Naive B cell (primary cell): ENCODE data around the gene SEC61B. TPM values are rescaled to one million over a fixed set of nuclear protein-coding genes. Genes with fewer than 3 reads are reported as not detected.

Source experiments
- ATAC-seq, 2 donors: fragments of 150-1000 bp; cut with Tn5 transposase; 2 replicates each; pipeline ENCODE4 v1.10.0; 2021; ENCODE audit warnings: low read depth in 2 of 2, mild to moderate bottlenecking in 2 of 2, moderate library complexity in 2 of 2
- DNase-seq: peaks from one replicate; pipeline ENCODE4 v3.0.0; 2022
- H3K27ac Mint-ChIP-seq, 6 donors: one replicate each; pipeline ENCODE4 v1.8.0; 2020 to 2022; ENCODE audit warnings: mild to moderate bottlenecking in 6 of 6, mixed read lengths in 6 of 6, moderate library complexity in 5 of 6, inconsistent platforms in 2 of 6
- H3K27me3 Mint-ChIP-seq, 3 donors: one replicate each; pipeline ENCODE4 v1.8.0; 2021 to 2022; ENCODE audit warnings: mixed read lengths in 3 of 3, mild to moderate bottlenecking in 1 of 3
- H3K36me3 Mint-ChIP-seq, 2 donors: one replicate each; pipeline ENCODE4 v1.8.0; 2020 to 2022; ENCODE audit warnings: mixed read lengths in 2 of 2, inconsistent platforms in 1 of 2, mild to moderate bottlenecking in 1 of 2
- H3K4me1 Mint-ChIP-seq, 3 donors: one replicate each; pipeline ENCODE4 v1.8.0; 2020 to 2022; ENCODE audit warnings: mixed read lengths in 3 of 3, inconsistent platforms in 1 of 3, mild to moderate bottlenecking in 1 of 3, moderate library complexity in 1 of 3
- H3K4me3 Mint-ChIP-seq, 8 donors: one replicate each; pipeline ENCODE4 v1.8.0; 2020 to 2022; ENCODE audit warnings: mild to moderate bottlenecking in 8 of 8, mixed read lengths in 8 of 8, moderate library complexity in 8 of 8, inconsistent platforms in 2 of 8
- H3K9me3 Mint-ChIP-seq, 7 donors: one replicate each; pipeline ENCODE4 v1.8.0; 2020 to 2022; ENCODE audit warnings: mixed read lengths in 7 of 7, mild to moderate bottlenecking in 5 of 7, inconsistent platforms in 2 of 7, moderate library complexity in 1 of 7
- polyA plus RNA-seq, 6 donors: library from polyadenylated mRNA; unstranded; fragments of 300-500 nt; fragmentation: Illumina TruSeq; gene quantifications; one replicate each; pipeline ENCODE4 v1.2.3, GENCODE V29; 2021; ENCODE audit warnings: low read depth in 6 of 6

The SEC61B gene
- polyA plus RNA-seq, 6 donors from 2014 or later: 184 to 278 (median 228) TPM

DNA sequence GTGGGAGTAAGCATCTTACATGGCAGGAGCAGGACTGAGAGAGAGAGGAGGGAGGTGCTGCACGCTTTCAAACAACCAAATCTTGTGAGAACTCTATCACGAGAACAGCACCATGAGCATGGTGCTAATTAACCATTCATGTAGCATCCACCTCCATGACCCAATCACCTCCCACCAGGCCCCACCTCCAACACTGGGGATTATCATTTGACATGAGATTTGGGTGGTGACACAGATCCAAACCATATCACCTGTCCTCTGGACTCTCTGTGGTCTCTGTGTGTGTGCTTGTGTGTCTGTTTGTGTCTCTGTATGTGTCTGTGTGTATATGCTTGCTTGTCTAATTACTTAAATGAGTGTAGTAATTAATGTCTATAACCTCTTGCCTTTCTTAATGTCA lies 31.1 kb downstream of the SEC61B start:
- ATAC-seq (no peak), DNase-seq (no peak)
- Mint-ChIP-seq H3K27me3 (no peaks in the 10 kb centered on the region), H3K27ac (peak overlapping the region in 4 of 6 donors; percentile 4 to 86 (median 82)), H3K36me3 (no peaks in the 10 kb centered on the region), H3K4me3 (peak overlapping the region in 3 of 8 donors; percentile 50 to 72 (median 66)), H3K9me3 (peaks cover 0 to 2% (median 0%) of the 10 kb centered on the region in 7 donors), H3K4me1 (peaks cover 13 to 17% (median 13%) of the 10 kb centered on the region in 3 donors)

GRCh38 chr9:99253772-99254431 lies 31.8 kb downstream of the SEC61B start:
- no peaks in the 10 kb centered on the region for H3K36me3 Mint-ChIP-seq
- peaks cover 13 to 17% (median 13%) of the 10 kb centered on the region in 3 donors for H3K4me1 Mint-ChIP-seq
- peak overlapping the region; percentile 44 to 88 (median 76) for H3K4me3 Mint-ChIP-seq
- H3K9me3 Mint-ChIP-seq: peaks cover 0 to 2% (median 0%) of the 10 kb centered on the region in 7 donors
- H3K27me3 Mint-ChIP-seq: no peaks in the 10 kb centered on the region
- DNase-seq (peak; percentile 58), ATAC-seq (peak; percentile 91 to 92)
- H3K27ac Mint-ChIP-seq: peak overlapping the region in 5 of 6 donors; percentile 81 to 94 (median 82)

- H3K4me1 Mint-ChIP-seq: peaks cover 17 to 22% (median 21%) of the 10 kb centered on the region in 3 donors
- peaks cover 0 to 3% (median 0%) of the 10 kb centered on the region in 3 donors for H3K27me3 Mint-ChIP-seq
- no peak for ATAC-seq
- H3K27ac Mint-ChIP-seq: peak overlapping the region in 1 of 6 donors; percentile 65
- DNase-seq: no peak
- peaks cover 0 to under 1% of the 10 kb centered on the region in 2 donors for H3K36me3 Mint-ChIP-seq
- peak overlapping the region in 1 of 8 donors; percentile 3 for H3K4me3 Mint-ChIP-seq
- H3K9me3 Mint-ChIP-seq: peaks cover 0 to 2% (median 0%) of the 10 kb centered on the region in 7 donors
Observed at GRCh38 chr9:99255651-99256050, 33.6 kb downstream of the SEC61B start.

- Mint-ChIP-seq H3K9me3 (peaks cover 0 to 1% (median 0%) of the 10 kb centered on the region in 7 donors), H3K4me3 (no peak overlapping the region), H3K27ac (peak overlapping the region in 1 of 6 donors; percentile 36), H3K36me3 (peaks cover 0 to 5% of the 10 kb centered on the region in 2 donors), H3K4me1 (peaks cover 16 to 22% (median 21%) of the 10 kb centered on the region in 3 donors), H3K27me3 (peaks cover 0 to 4% (median 3%) of the 10 kb centered on the region in 3 donors)
- DNase-seq: no peak
- ATAC-seq: no peak
Observed at GRCh38 chr9:99257723-99258389, 35.8 kb downstream of the SEC61B start.

DNA sequence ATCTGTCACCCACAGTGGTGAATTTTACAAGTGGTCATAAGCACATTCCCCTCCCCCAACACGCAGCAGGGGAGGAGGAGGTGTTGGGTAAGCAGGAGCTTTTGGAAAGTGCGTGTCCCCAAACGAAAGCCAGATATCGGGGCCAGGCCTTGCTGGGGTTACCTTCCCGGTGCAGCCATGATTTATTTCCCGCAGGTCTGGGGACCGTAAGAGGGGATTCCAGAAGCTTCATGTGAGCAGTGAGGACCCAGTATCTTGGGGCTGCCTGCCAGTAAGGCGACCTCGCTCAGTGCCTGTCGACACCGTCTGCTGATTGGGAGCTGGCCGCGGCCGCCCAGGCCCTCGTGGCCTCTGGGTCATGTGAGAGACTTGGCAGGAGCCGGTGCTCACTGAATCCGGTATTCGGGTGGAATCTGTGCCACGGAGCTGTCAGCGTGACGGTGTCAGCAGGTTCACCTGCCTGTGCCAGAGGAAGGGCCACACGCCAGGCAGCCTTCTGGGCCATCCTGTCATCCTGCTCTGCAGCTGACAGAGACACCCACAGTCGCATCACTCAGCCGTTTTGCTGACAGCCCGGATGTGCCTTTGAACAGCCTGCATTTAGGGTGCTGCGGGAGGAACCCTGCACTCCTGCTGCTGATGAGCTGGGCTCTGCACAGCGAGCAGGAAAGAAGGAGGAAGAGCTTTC lies 37.3 kb downstream of the SEC61B start:
- Mint-ChIP-seq H3K27ac (peak overlapping the region in 3 of 6 donors; percentile 67 to 86 (median 75)), H3K36me3 (peaks cover 0 to 5% of the 10 kb centered on the region in 2 donors)
- ATAC-seq: peak; percentile 77 to 91

DNA sequence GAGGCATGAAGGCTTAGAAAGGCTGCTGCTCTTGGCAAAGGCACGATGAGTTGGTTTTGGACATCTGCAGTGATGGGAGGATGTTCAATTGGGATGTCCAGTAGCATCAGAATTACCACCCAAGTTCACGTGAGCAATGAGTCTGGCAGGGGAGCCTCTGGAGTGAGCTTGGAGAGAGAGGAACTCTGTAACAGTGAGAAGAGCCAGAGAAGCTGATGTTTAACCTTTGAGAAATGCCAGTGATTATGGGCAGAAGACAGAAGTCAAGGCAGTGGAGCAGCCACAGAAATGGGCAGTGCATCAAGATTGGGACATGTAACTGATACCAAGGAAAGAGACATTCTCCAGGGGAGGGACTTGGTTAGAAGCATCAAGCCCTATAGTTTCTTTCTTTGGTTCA lies 39.8 kb downstream of the SEC61B start:
- H3K4me1 Mint-ChIP-seq: peaks cover 11 to 17% (median 12%) of the 10 kb centered on the region in 3 donors
- peaks cover 0 to 5% of the 10 kb centered on the region in 2 donors for H3K36me3 Mint-ChIP-seq
- no peak for DNase-seq
- no peak for ATAC-seq
- H3K27me3 Mint-ChIP-seq: peaks cover 0 to 9% (median 8%) of the 10 kb centered on the region in 3 donors
- no peaks in the 10 kb centered on the region for H3K9me3 Mint-ChIP-seq
- no peak overlapping the region for H3K4me3 Mint-ChIP-seq
- H3K27ac Mint-ChIP-seq: peak overlapping the region in 1 of 6 donors; percentile 73

More for the DNA sequence above, 37.3 kb downstream of the SEC61B start:
- Mint-ChIP-seq H3K4me1 (peaks cover 5 to 9% (median 7%) of the 10 kb centered on the region in 3 donors), H3K9me3 (no peaks in the 10 kb centered on the region), H3K27me3 (peaks cover 0 to 4% (median 3%) of the 10 kb centered on the region in 3 donors), H3K4me3 (peak overlapping the region in 7 of 8 donors; percentile 10 to 77 (median 61))
- peak; percentile 32 for DNase-seq

GRCh38 chr9:99262949-99263418 lies 40.9 kb downstream of the SEC61B start:
- Mint-ChIP-seq H3K4me3 (no peak overlapping the region), H3K27ac (no peak overlapping the region), H3K4me1 (peaks cover 13 to 20% (median 14%) of the 10 kb centered on the region in 3 donors), H3K9me3 (no peaks in the 10 kb centered on the region), H3K27me3 (peaks cover 0 to 9% (median 8%) of the 10 kb centered on the region in 3 donors), H3K36me3 (peaks cover 0 to 5% of the 10 kb centered on the region in 2 donors)
- ATAC-seq (peak in 1 of 2 donors; percentile 38), DNase-seq (no peak)

DNA sequence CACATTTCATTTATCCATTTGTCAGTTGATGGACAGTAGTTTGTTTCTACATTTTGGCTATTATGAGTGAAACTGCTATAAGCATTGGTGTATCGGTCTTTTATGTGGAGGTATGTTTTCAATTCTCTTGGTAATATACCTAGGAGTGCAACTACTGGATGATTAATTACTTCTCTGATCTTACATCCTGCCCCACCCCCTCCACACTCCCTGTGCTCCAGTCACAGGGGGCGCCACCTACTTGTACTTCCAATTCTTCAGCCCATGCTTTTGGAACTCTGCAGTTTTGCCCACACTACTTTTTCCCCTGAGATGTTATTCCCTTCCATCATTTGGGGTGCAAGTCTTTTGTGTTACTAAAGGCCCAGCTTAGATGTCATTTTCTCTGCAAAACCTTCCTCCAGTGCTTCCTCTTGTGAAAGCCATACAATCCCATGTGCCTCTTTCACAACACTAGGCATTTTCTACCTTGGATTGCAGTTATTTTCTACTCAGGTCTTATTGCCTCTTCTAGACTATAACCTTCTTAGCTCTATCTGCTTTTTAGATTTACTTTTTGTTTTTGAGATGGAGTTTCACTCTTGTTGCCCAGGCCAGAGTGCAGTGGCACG lies 42.1 kb downstream of the SEC61B start:
- DNase-seq (no peak), ATAC-seq (no peak)
- Mint-ChIP-seq H3K27me3 (peaks cover 2 to 9% (median 8%) of the 10 kb centered on the region in 3 donors), H3K9me3 (no peaks in the 10 kb centered on the region), H3K27ac (no peak overlapping the region), H3K36me3 (peaks cover 0 to 5% of the 10 kb centered on the region in 2 donors), H3K4me1 (peaks cover 13 to 18% (median 14%) of the 10 kb centered on the region in 3 donors), H3K4me3 (no peak overlapping the region)

- Mint-ChIP-seq H3K9me3 (no peaks in the 10 kb centered on the region), H3K27me3 (peaks cover 4 to 24% (median 8%) of the 10 kb centered on the region in 3 donors), H3K36me3 (peaks cover 0 to 4% of the 10 kb centered on the region in 2 donors), H3K27ac (no peak overlapping the region), H3K4me1 (peaks cover 9 to 11% (median 9%) of the 10 kb centered on the region in 3 donors), H3K4me3 (no peak overlapping the region)
- DNase-seq: no peak
- ATAC-seq: no peak
Observed at GRCh38 chr9:99265691-99266090, 43.6 kb downstream of the SEC61B start.

DNA sequence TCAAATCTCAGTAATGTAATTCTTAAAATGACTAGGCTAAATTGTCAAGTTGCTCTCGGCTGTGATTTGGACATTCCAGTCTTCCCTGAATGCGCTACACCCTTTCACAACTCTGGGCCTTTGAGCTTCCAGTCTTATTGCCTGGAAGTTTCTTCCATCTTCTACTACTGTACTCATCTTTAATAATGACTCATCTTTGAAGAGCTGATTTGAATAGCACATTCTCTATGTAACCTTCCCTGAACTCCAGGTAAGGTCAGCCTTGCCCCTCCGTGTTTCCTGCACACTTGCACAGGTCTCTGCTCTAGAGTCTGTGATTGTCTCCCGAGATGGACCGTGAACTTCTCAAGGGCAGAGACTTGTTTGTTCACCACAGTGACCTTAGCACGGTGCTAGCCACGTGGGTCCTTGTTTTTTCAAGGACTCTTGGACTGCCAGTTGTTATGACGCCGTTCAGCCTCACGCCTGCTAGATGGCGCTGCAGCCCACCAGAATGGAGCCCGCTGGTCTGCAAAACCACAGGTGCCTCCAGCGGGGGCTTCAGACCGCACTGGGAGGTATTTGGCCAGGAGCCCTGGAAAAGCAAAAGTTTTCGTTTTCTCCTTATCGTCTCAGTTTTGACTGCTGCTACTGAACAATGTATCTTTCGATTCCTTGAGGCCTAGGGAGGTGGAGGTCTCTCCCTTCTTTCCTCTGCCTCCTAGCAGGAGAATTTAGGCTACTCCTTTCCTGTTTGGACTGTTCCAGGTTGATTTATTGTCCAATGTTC lies 44.4 kb downstream of the SEC61B start:
- H3K27ac Mint-ChIP-seq: peak overlapping the region in 3 of 6 donors; percentile 13 to 89 (median 26)
- peaks cover 5 to 24% (median 8%) of the 10 kb centered on the region in 3 donors for H3K27me3 Mint-ChIP-seq
- DNase-seq: peak; percentile 63
- no peaks in the 10 kb centered on the region for H3K36me3 Mint-ChIP-seq
- ATAC-seq: peak; percentile 76 to 83
- H3K4me1 Mint-ChIP-seq: peaks cover 9 to 11% (median 9%) of the 10 kb centered on the region in 3 donors
- peak overlapping the region in 2 of 8 donors; percentile 14 to 51 for H3K4me3 Mint-ChIP-seq
- no peaks in the 10 kb centered on the region for H3K9me3 Mint-ChIP-seq

GRCh38 chr9:99269416-99269815 lies 47.3 kb downstream of the SEC61B start:
- no peak overlapping the region for H3K4me3 Mint-ChIP-seq
- no peak for DNase-seq
- no peak overlapping the region for H3K27ac Mint-ChIP-seq
- no peaks in the 10 kb centered on the region for H3K36me3 Mint-ChIP-seq
- H3K9me3 Mint-ChIP-seq: no peaks in the 10 kb centered on the region
- H3K4me1 Mint-ChIP-seq: peaks cover 9 to 17% (median 9%) of the 10 kb centered on the region in 3 donors
- H3K27me3 Mint-ChIP-seq: peaks cover 8 to 28% (median 8%) of the 10 kb centered on the region in 3 donors
- ATAC-seq: no peak

- peak overlapping the region in 1 of 6 donors; percentile 41 for H3K27ac Mint-ChIP-seq
Observed at GRCh38 chr9:99270491-99270890, 48.4 kb downstream of the SEC61B start.

More at GRCh38 chr9:99270491-99270890, 48.4 kb downstream of the SEC61B start:
- Mint-ChIP-seq H3K36me3 (no peaks in the 10 kb centered on the region), H3K4me3 (no peak overlapping the region), H3K4me1 (peaks cover 9 to 17% (median 9%) of the 10 kb centered on the region in 3 donors), H3K27me3 (peaks cover 8 to 28% (median 8%) of the 10 kb centered on the region in 3 donors), H3K9me3 (no peaks in the 10 kb centered on the region)
- ATAC-seq (no peak), DNase-seq (no peak)
